GM21390 (cell line): ENCODE data around the gene GDPD4.

ENCODE experiments used
- ATAC-seq: cut with Tn5 transposase; IDR thresholded peaks from one replicate; pipeline ENCODE4 v1.9.1; 2021; ENCODE audit not compliant: unreplicated experiment

GDPD4 gene

GRCh38 chr11:77191823-77192495 lies 109.5 kb downstream of the GDPD4 start:
- ATAC-seq = no peak

- ATAC-seq = no peak
Measured at GRCh38 chr11:77191429-77191822, 110.1 kb downstream of the GDPD4 start.

- ATAC-seq = no peak
Measured at GRCh38 chr11:77190331-77191075, 111.0 kb downstream of the GDPD4 start.

- ATAC-seq = no peak
Measured at GRCh38 chr11:77189588-77190210, 111.8 kb downstream of the GDPD4 start.

- ATAC-seq = no peak
Measured at GRCh38 chr11:77188633-77189491, 112.6 kb downstream of the GDPD4 start.

- ATAC-seq = no peak
Measured at GRCh38 chr11:77187776-77188632, 113.5 kb downstream of the GDPD4 start.

GRCh38 chr11:77187111-77187750 lies 114.3 kb downstream of the GDPD4 start:
- no peak for ATAC-seq

GRCh38 chr11:77186302-77186701 lies 115.2 kb downstream of the GDPD4 start:
- ATAC-seq = no peak

- ATAC-seq = no peak
Measured at GRCh38 chr11:77184136-77184860, 117.2 kb downstream of the GDPD4 start.

- ATAC-seq = no peak
Measured at GRCh38 chr11:77183431-77183984, 118.0 kb downstream of the GDPD4 start.

- ATAC-seq = no peak
Measured at GRCh38 chr11:77182542-77183430, 118.7 kb downstream of the GDPD4 start.

- ATAC-seq = no peak
Measured at GRCh38 chr11:77181799-77182541, 119.5 kb downstream of the GDPD4 start.

GRCh38 chr11:77181226-77181625 lies 120.3 kb downstream of the GDPD4 start:
- ATAC-seq = no peak

GRCh38 chr11:77180346-77180745 lies 121.1 kb downstream of the GDPD4 start:
- ATAC-seq = no peak

GRCh38 chr11:77179681-77180080 lies 121.8 kb downstream of the GDPD4 start:
- ATAC-seq = no peak

- ATAC-seq = no peak
Measured at GRCh38 chr11:77179048-77179447, 122.4 kb downstream of the GDPD4 start.

- no peak for ATAC-seq
Measured at GRCh38 chr11:77178150-77178549, 123.3 kb downstream of the GDPD4 start.
